ENCODE results near the gene PRRG1. TPM values are rescaled to one million over a fixed set of nuclear protein-coding genes. Genes with fewer than 3 reads are reported as not detected.

The PRRG1 gene
- total RNA-seq, 1 experiment from 2014 or later, result 9.0 TPM

GRCh38 chrX:37434362-37434761 lies 85.2 kb downstream of the PRRG1 start:
- H2BK15ac ChIP-seq (ENCODE audit: low read depth, low read length), result no peak overlapping the region
- H3K23me2 ChIP-seq (ENCODE audit: insufficient read length, low read depth, low read length, poor library complexity, severe bottlenecking), result no peaks in the 10 kb centered on the region
- no peak overlapping the region for H2BK120ac ChIP-seq (ENCODE audit: low read depth, low read length, poor library complexity, severe bottlenecking)
- H2BK12ac ChIP-seq (ENCODE audit: insufficient read length, low read depth, low read length), result no peak overlapping the region
- no peaks in the 10 kb centered on the region for H4K20me1 ChIP-seq (ENCODE audit: control insufficient read depth, insufficient read depth, insufficient read length)
- H2AK5ac ChIP-seq (ENCODE audit: insufficient read length, low read length), result no peak overlapping the region
- no peaks in the 10 kb centered on the region for H3K79me1 ChIP-seq (ENCODE audit: insufficient read depth, low read depth, low read length, poor library complexity, severe bottlenecking)
- H4K91ac ChIP-seq (ENCODE audit: insufficient read length, low read depth, low read length), result no peak overlapping the region
- no peak overlapping the region for H3K27ac Mint-ChIP-seq
- TF ChIP-seq CTCF (conservative IDR thresholded peaks at IDR 0.05), result no peak
- H3T11ph ChIP-seq (ENCODE audit: low read length), result no peak overlapping the region
- no peaks in the 10 kb centered on the region for H3K9me3 ChIP-seq (ENCODE audit: control insufficient read depth, low read depth, low read length)
- no peaks in the 10 kb centered on the region for H3K27me3 Mint-ChIP-seq (ENCODE audit: low read depth)
- peaks cover 14 to 28% of the 10 kb centered on the region in 2 experiments for H3K4me1 Mint-ChIP-seq
- H3K4me3 Mint-ChIP-seq, result no peak overlapping the region
- no CpG with 5 or more reads among the region's 1 CpG for WGBS (ENCODE audit: extremely low coverage, insufficient read length, low lambda C conversion rate)
- no peak for DNase-seq
- no peak overlapping the region for H4K5ac ChIP-seq (ENCODE audit: insufficient read length, low read depth, low read length)
- no peak overlapping the region for H2BK20ac ChIP-seq (ENCODE audit: low read depth, low read length, poor library complexity, severe bottlenecking)
- H2AFZ ChIP-seq (ENCODE audit: low read length), result no peak overlapping the region
- H3K9ac ChIP-seq (ENCODE audit: extremely low read depth, insufficient read length, low read length), result no peak overlapping the region
- no peak overlapping the region for H3K4ac ChIP-seq (ENCODE audit: low read depth, low read length)
- peaks cover 16 to 31% (median 24%) of the 10 kb centered on the region in 3 experiments for H3K36me3 Mint-ChIP-seq (ENCODE audit: insufficient read depth in 1 of 3, low read depth in 3 of 3)
- peaks cover 34 to 56% of the 10 kb centered on the region in 2 experiments for H3K9me3 Mint-ChIP-seq
- H3K79me2 ChIP-seq (ENCODE audit: insufficient read depth, low read length), result no peaks in the 10 kb centered on the region
- no peak overlapping the region for H3K56ac ChIP-seq (ENCODE audit: insufficient read length, low read depth, low read length)
- no peak overlapping the region for H2BK5ac ChIP-seq (ENCODE audit: insufficient read length, low read length)
- H3K23ac ChIP-seq (ENCODE audit: insufficient read length, low read depth, low read length), result no peak overlapping the region
- H3K27ac ChIP-seq (ENCODE audit: insufficient read length, low read depth, low read length), result no peak overlapping the region
- H3K14ac ChIP-seq (ENCODE audit: insufficient read depth, low read length), result no peak overlapping the region
- H4K8ac ChIP-seq (replicated peaks; ENCODE audit: insufficient read length, low read depth, low read length), result no peak overlapping the region
- no peaks in the 10 kb centered on the region for H3K27me3 ChIP-seq (ENCODE audit: insufficient read depth, low read length)
- no peaks in the 10 kb centered on the region; the same call in 1 of the 2 replicates for H3K4me1 ChIP-seq (ENCODE audit: insufficient read depth, low read length)
- no peak overlapping the region for H3K4me2 ChIP-seq (ENCODE audit: insufficient read depth, insufficient read length, low read length)
- H3K18ac ChIP-seq (ENCODE audit: insufficient read length, low read depth, low read length), result no peak overlapping the region
